GM18508 (cell line): ENCODE measurements around the gene S100P.
"Not testable (repeated sequence)": the region's sequence is repeated elsewhere in the genome, so short reads cannot be mapped to it uniquely, and the experiment has no call there.

Experiments used
- ATAC-seq: cut with Tn5 transposase; IDR thresholded peaks from one replicate; pipeline ENCODE4 v1.9.1; 2021; ENCODE audit warnings: moderate number of reproducible peaks; ENCODE audit not compliant: insufficient read depth, unreplicated experiment

S100P gene

DNA sequence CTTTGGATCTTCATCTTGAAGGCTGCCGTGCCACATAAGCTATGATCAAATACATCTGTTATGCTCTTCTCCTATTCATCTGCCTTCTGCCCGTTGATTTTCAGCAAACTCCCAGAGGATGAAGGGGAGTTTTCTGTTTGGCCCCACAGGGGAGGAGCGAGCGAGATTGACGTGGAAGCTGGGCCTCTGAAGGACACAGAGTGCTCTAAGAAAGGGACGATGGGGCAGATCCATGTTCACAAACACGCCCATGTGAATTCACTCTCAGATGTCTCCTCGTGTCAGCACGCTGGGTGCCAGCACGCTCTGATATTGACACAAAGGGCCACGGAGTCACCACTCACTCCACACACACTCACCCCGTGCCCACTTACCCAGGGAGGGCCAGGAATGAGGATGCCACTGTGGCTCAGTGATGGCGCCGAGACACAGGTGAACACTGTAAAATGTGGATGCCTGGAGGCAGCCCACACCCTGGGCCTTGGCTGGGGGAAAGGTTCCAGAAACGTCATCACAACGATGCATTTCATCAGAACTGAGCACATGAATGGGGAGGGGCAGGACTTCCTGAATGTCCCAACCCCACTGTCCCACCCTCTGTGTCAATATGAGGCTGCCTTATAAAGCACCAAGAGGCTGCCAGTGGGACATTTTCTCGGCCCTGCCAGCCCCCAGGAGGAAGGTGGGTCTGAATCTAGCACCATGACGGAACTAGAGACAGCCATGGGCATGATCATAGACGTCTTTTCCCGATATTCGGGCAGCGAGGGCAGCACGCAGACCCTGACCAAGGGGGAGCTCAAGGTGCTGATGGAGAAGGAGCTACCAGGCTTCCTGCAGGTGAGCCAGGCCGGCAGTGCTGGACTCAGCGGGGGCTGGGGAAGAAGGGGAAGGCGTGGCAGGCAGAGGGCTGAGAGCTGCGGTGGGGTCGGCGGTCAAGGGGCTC, at the start of gene S100P:
S100P (plus strand) TSS at position 648 of the 946 bp plus-strand sequence; CDS start at position 703, 55 bp downstream.
- ATAC-seq: no peak

DNA sequence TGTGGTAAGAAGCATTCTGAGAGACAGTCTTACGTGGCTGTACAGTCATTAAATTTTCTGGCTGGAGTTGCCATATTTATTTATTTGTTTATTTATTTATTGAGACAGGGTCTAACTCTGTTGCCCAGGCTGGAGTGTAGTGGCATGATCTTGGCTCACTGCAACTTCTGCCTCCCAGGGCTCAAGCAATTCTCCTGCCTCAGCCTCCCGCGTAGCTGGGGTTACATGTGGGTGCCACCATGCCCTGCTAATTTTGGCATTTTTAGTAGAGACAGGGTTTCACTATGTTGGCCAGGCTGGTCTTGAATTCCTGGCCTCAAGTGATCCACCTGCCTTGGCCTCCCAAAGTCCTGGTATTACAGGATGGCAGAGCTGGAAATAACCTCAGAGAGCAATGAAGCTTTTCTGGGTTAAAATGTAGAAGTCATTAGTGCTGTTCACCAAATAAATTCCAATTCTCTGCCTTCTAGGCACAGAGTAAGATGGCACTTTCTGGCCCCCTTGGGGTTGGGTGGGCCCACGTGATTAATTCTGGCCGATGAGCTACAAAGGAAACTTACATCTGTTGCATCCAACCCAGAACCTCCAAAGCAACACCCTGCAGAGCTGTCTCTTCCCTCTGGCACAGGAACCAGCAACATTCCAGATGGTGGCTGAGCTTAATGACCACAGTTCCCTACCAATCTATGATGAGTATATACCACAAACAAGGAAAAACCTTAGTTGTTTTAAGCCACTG, 48.7 kb upstream of the S100P start:
- no peak for ATAC-seq

DNA sequence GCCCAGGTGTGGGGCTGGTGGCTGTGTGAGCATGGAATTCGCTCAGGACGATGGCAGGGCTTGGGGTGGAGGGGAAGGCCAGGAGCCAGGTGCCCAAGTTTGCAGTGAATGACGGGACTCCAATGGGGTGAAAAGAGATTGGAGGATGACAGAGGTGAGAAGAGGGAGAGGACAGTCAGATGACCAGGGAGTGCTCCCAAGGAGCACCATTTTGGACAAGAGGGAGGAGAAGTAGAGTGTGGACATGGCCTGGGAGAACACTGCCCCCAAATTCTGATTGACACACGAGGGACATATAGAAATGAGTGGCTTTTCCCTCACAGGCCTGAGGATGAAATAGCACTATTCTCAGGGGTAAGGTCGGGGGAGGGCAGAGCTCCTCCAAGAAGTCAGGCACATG, 46.5 kb upstream of the S100P start:
- no peak for ATAC-seq

DNA sequence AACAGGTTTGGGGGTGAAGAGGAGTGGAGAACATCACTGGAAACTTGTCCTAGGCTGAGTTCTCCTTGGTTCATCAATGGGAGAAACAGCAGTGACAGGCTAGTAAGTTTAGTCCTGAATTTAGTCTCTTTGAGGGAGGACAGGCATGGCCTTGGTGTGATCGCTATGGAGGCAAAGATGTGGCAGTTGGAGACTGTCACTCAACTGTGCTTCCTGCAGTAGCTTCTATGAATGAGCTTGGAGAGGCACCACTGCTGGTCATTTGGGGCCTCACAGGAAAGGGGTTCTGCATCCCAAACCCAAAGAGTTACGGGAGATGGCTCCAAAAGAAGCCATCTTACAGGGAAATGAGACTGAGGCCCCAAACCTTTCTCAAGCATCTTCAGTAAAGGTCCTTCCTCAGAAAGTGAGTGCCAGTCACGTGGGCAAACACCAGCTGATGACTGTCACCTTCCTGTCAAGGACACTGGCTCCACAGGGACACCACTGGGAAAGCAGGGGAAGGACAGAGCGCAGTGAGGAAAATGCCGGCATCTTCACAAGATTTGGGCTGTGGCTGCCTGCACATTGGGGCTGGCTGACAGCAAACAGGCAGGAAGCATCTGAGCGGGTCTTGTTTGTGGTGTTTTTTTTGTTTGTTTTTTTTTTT, 46.0 kb upstream of the S100P start:
- ATAC-seq: no peak

DNA sequence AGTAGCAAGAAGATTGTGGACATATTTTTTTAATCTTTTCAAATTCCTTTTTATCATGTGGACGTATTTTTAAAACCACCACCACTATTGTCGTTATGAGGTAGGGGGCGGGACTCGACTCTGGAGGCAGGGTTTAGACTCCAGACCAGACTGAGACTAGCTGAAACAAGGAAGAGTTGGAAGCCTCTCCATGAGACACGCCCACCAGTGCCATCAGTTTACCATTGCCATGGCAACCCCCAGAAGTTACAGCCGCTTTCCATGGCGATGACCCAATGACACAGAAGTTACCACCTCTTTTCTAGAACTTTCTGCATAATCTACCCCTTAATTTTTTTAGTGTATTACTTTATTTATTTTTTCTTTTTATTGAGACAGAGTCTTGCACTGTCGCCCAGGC, 44.5 kb upstream of the S100P start:
- ATAC-seq: no peak

DNA sequence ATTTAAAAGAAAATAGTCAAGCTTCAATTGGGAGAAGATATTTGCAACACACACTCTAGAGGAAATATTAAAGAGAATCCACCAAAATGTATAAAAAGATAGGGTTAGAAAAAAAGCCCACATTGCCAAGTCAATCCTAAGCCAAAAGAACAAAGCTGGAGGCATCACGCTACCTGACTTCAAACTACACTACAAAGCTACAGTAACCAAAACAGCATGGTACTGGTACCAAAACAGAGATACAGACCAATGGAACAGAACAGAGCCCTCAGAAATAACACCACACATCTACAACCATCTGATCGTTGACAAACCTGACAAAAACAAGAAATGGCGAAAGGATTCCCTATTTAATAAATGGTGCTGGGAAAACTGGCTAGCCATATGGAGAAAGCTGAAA, 39.5 kb upstream of the S100P start:
- not testable (repeated sequence) for ATAC-seq

DNA sequence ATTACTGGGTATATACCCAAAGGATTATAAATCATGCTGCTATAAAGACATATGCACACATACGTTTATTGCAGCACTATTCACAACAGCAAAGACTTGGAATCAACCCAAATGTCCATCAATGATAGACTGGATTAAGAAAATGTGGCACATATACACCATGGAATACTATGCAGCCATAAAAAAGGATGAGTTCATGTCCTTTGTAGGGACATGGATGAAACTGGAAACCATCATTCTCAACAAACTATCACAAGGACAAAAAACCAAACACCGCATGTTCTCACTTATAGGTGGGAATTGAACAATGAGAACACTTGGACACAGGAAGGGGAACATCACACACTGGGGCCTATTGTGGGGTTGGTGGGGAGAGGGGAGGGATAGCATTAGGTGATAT, 38.4 kb upstream of the S100P start:
- not testable (repeated sequence) for ATAC-seq

DNA sequence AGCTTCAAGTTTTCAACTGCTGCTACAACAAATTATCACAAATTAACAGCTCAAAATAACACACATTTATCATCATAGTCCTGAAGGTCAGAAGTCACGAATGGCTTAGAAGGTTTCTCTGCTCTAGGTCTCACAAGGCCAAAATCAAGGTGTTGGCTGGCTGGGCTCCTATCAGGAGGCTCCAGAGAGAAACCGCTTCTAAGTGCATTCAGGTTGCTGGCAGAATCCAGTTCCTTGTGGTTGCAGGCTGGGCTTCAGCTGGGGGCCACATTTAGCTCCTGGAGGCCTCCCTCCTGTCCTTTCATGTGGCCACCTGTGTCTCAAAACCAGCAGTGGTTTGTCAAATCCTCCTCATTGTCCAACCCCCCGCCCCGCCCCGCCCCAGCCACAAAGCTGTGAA, 37.8 kb upstream of the S100P start:
- no peak for ATAC-seq

DNA sequence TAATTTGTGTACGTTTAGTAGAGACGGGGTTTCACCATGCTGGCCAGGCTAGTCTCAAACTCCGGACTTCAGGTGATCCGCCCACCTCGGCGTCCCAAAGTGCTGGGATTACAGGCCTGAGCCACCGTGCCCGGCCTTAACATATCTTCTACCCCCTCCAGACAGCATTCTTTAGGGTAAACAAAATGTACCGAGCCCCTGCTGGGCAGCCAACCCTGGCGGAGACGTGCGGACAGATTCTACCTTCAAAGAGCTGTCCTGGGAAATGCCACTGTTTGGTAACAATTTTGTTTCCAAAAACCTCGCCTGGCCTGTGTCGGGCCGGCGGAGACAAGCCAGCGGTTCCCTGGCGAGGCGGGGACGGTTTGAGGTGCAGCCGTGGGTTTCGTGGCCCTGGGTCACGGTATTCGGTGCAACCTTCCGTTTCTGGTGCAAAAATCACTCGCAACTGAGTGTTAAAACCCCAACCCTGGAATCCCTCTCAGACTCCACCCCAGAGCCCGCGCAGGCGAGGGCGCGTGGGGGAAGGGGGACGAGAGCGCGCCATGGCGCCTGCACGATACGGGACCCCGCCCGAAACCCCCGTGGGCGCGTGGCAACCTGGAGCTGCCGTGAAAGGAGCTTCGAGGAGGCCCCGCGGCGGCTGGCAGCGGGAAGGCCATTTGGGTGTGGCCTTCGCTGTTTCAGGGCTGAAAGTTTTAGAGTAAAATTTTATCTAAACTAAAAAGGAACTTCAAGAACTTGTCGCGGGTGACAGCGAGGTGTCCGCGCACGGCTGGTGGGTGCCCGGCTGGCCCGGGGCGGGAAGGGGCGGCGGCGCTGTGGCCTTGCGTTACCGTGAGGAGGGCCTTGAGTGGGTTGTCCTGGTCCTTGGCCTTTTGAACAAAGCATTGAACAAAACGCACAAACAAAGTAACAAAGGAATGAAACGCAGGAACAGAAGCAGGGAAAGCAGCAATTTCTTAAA, 36.2 kb upstream of the S100P start:
- ATAC-seq: no peak

DNA sequence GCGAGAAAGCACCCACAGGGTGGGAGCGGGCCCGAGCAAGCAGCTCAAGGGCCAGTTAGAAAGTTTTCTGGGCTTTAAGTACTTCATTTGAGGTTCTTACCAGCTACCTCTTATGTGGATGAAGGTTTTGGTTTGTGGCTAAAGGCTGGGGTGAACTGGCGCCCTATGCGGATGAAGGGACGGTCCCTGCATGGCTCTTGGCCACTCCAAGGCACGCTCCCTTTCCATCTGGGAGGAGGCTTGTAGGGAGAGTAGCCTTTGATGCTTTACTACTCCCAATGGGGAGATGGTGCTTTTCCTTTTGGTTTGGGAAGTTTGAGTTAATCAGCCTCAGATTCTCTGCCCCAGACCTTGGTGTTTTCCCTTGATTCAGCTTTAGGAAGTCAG, 35.5 kb upstream of the S100P start:
- no peak for ATAC-seq

DNA sequence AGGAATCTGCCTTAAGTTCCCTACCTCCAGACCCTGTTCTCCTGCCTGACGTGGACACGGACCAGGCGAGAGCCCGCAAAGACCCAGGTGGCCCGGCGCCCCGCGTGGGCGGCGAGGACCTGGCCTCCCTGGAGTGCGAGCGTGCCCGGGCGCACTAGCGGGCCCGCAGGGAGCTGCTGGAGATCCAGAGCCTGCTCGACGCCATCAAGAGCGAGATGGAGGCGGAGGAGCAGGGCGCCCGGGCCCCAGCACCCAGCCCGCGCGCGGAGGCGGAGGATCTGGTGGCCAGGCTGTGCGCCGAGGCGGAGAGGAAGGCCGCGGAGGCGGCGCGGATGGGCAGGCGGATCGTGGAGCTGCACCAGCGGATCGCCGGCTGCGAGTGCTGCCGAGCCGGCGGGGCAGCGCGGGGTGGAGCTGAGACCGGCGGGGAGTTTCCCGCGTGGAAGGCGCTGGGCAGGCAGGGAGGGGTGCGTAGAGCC, 35.0 kb upstream of the S100P start:
- no peak for ATAC-seq

DNA sequence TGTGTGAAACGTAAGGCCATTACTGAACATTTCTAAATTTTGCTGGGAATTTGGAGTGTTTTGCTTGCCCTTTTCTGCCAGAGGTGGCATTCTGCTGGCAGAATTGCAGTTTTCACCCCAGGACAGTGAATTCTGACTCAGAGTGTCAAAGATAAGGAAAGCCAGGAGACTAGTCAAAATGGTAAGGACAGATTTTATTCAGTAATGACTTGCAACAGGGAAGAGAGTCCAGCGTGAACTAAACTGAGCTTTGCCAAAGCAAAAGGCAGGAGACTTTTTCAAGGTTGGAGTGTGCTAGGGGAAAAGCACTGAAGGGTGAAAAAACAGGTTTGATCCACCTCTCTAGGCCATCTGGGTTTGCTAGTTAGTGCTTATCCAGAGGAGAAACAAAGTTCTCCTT, 33.8 kb upstream of the S100P start:
- no peak for ATAC-seq

DNA sequence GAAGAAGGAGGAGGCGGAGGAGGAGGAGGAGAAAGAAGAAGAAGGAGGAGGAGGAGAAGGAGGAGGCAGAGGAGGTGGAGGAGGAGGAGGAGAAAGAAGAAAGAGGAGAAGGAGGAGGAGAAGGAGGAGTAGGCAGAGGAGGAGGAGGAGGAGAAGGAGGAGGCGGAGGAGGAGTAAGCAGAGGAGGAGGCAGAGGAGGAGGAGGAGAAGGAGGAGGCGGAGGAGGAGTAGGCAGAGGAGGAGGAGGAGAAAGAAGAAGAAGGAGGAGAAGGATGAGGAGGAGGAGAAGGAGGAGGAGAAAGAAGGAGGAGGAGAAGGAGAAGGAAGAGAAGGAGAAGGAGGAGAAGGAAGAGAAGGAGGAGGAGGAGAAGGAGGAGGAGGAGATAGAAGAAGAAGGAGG, 33.2 kb upstream of the S100P start:
- no peak for ATAC-seq

DNA sequence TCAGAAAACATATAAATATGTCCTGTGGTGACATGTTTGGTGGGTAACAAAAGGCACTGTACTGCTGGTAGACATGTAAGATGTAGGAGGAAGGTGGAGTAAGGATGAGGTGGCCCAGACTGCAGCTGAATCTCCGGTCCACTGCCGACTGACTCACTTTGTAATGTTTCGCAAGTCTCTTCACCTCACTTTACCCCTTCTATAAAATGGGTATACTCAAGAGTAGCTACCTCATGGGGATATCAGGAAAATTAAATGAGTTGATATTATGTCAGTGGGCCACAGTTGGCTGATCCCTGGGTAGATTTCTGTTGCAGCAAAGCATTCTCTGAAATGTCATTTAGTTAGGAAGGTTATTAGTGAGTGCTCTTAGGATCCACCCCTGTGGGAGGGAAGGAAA, 31.1 kb upstream of the S100P start:
- ATAC-seq: no peak

DNA sequence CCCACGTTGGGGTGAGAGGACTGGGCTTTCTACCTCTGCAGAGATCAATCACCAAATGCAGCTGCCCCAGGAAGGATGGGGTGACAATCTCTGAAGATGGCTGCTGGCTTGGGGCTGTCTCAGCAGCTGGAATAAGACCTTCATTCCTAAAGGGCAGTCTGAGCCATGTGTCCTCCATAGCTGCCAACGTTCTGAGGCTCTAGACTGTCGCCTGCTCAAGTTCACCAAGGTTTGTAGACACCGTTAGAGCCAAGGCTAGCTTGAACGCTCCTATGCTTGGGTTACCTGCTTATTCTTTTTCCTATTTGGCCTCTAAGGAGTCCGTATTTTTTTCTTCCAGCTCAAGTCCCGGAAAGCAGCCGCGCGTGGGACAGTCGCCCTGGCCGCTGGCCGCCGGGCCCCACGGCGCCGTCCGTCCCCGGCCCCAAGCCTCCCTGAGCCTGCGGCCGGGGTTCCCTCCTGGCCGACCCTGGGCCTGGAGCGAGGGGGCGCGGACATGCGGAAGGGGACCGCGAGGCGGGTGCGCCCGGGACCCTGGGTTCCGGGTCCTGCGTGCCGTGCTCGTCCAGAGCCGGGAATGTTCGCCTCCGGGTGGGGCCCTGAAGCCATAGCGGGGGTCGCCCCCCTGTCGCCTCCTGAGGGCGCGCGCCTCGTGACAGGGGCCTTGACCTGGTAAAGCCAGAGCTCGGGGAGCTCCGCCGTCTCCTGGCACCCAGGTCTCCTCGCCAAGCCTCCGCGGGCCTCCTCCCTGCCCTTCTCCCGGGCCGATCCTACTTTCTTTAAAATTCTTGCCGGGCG, 29.9 kb upstream of the S100P start:
- no peak for ATAC-seq

DNA sequence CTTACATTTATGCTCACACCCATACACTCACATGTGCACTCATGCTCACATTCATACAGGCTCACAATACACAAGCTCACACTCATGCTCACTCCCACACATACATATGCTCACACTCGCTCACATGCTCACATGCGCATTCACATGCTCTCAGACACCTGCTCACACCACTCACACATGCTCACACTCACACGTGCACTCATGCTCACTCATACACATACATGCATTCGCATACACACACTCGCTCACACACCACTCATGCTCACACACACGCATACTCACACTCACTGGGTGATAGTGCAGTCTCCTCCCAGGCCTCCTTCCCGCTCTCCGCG, 28.4 kb upstream of the S100P start:
- no peak for ATAC-seq

DNA sequence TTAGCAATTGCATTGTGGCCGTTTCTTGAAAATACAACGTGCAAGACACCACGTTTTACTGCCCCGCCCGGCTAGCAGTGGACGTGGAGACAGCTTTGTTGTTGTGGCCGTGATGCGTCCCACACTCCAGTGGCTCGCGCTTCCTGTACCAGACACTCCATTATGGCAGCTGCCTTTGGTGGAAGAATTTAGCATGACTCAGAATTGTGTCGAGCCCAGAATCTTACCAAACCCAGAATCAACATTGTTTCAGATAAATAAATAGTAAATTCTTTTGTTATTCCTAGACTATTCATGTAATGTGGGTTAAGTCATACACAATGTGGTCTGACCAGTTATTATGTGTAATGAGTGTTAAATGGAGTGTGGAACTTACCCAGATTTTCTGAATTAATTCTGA, 25.3 kb upstream of the S100P start:
- ATAC-seq: no peak

DNA sequence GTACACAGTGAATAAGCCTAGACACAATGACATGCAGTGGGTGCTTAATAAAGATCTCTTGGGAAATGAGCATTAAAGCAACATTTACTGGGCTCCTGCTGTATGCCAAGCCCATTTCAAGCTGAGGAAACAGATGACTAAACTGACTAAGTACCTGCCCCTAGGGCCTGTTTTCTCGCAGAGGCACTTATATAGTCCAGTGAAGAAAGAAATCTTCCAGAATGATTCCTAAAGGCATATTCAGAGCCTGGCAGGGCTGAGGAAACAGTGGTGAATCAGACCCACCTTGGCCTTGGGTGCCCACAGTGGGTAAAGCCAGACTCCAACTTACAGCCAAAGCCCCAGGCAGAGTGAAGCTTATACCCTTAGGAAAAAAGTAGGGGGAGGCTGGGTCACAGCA, 22.0 kb upstream of the S100P start:
- no peak for ATAC-seq

DNA sequence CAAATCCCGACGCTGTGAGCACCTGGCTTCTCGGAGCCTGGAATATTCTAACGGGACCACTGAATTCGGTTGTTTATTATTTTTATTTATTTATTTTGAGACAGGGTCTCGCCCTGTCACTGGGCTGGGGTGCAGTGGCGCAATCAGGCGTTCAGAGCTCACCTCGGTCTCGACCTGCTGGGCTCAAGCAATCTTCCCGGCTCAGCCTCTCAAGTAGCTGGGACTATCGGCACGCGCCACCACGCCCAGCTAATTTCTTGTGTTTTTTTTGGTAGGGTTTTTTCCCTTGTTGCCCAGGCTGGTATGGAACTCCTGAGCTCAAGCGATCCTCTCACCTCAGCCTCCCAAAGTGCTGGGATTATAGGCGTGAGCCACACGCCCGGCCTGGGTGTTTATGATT, 21.5 kb upstream of the S100P start:
- ATAC-seq: no peak
